T47D (cell line): ENCODE data around the gene MB.

Experiments used
- DNase-seq, 2 experiments: peaks; one replicate each; pipeline versions ENCODE4 v3.0.0 to v3.0.0-alpha.2; 2011 to 2012; ENCODE audit warnings: low read depth in 1 of 2, low spot score in 1 of 2
- JUND ChIP-seq: IDR thresholded peaks from 2 replicates; pipeline ENCODE4 v1.6.1; 2012; ENCODE audit warnings: low read depth
- in situ Hi-C: cut with HindIII; loops from 2 replicates; pipeline ENCODE4 v1.10.0; 2016; ENCODE audit warnings: low sequenced_read_pairs, low pct_unique_long_range_greater_than_20kb

The MB gene

DNA sequence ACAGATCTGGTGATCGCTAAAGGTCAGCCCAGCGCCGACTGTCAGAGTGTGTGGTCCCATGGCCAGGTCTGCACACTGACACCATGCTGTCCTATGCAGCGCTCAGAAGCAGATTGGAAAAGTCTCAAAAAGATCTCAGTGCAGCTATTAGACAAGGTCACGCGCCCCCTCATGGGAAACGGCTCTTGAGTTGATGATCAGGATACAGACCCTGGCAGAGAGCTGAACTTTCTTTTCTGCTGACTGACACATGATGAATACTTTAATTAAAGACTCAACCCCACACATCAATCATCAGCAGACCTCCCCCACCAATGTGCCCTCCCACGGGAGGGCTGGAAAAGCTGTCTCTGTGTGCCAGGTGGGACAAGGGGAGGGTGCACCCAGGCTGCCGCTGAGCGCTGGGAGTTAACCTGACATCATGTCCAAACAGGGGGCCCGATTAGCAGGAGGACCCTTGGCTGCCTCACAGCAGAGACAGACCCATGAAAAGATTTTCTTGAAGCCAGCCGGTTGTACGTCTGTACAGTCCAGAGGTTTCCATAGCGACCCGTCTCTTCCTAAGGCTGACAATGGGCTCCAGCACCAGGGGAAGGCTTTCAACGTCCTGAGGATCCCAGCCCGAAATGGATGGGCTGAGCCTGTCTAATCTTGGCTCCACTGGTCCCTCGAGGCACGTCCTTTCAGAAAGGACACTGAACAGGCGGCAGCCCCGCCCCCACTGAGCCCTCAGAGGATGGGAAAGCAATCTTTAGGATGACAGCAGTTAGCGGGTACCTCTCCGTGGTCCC lies 49.6 kb downstream of the MB start:
- in situ Hi-C loops: no loop called here
- no peak for DNase-seq

DNA sequence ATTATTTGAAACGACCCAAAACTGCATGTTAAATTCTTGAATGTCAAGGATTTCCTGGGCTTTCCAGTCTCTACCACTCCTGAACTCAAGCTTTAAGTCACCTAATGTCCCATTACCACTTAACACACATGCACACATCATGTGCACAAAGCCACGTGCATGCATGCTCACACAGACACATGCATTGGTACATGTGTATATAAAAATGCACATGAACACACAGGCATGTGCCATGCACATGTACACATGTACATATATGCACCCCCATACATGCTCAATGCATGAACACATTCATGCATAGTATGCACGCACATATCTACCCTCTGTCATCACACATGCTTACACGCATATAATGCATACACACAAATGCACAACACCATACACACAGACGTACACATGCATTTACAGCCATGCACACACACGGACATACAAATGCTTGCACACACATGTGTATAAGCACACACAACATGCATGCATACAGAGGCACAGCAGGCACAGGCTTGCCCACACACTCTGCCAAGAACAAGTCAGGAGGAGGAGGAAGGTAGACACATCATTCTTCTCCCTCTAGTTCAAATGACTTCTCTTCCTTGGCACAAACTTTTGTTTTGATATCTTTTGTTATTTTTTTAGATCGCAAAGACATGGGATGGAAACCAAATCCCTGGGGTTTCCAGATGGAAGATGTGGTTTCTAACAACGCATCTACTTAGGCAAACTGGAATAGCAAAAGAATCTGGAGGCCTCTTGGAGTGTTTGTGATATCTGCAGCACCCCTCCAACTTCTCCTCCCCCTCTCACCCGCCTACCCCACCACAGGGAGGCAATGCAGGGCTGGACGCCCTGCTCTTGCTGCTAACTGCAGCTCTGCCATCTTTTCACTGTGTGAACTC lies 51.9 kb downstream of the MB start:
- in situ Hi-C loops: no loop called here
- no peak for TF ChIP-seq JUND
- no peak for DNase-seq

More for the DNA sequence above, 49.6 kb downstream of the MB start:
- no peak for TF ChIP-seq JUND

DNA sequence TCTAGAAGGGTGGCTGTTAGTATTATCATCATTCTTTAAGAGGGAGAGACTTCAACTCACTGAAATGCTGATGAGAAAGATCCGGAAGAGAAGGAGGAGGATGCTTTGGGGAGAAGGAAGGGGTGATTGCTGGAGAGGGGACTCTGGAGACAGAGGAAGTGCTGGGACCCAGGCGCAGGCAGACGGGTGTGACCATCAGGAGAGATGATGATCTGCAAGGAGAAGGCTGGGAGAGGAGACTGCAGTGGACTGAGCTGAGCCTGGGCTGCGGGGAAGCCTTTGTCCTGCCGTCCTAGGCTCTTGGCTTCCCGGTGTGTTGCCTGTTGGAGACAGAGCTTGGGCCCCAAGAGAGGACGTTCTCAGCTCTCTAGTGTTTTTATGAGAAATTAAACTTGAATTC lies 53.9 kb downstream of the MB start:
- in situ Hi-C loops: no loop called here
- DNase-seq: no peak
- TF ChIP-seq JUND: no peak

DNA sequence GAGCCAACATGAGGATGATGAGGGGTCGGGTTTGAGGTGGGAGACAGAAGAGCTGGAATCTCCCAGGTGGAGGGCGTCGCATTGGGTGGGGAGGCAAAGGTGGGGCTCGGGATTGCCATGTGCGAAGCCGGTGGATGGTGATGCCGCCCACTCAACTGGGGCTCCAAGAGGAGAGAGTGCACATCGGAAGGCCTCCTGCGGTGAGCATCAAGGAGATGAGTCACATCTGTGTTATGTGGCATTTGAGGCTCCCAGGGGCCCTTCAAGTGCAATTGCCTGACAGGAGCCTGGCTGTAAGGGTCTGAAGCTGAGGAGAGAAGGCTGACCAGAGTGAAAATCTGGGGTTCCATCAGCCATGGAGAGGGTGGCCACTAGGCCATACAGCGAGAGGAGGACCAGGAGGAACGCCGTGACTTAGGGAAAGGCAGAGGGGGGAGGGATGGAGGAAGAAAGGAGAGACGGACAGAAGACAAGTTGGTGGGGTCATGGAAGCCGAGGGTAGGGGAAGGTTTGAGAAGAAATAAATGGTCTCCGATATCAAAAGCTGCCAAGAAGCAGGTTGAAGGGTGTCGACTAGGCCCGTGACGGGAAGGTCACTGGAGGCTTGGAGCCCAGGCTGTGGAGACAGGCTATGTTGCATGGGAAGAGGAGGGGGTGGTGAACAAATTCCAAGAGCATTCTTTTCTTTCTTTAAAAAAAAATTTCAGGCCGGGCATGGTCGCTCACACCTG lies 55.2 kb downstream of the MB start:
- in situ Hi-C loops: no loop called here
- TF ChIP-seq JUND: no peak
- no peak for DNase-seq

DNA sequence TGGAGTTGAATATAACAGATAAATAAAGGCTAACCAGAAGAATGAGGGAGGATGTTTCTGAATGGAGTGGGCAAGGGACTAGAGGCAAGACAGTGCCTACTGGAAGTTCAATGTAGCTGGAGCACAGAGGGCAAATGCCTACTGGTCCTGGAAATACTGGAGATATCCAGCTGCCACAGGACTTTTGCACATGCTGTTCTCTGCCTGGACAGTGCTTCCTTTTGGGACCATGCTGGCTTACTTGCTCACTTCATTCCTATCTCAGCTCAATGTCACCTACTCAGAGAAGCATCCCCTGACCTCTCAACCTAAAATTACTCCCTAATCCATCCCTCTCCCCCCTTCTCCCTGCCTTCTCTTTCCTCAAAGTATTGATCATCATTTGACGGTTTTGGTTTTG lies 56.3 kb downstream of the MB start:
- no peak for TF ChIP-seq JUND
- no peak for DNase-seq
- in situ Hi-C loops: no loop called here

DNA sequence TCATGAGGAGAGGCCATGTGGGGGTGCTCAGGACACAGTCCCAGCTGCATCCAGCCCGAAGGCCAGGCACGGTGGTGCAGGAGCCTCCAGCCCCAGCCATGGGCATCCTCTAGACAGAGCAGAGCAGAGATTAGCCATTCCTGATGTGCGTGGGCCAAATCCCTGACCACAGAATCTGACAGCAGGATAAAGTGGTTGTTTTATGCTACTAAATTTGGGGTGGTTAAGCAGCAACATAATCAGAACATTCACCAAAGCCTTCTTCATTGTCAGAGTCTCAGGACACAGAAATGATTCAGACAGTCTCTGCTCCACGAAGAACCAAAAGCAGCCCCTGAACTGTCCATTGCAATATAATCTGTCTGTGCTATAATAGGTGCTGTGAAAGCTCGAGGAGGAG lies 56.8 kb downstream of the MB start:
- TF ChIP-seq JUND: no peak
- in situ Hi-C loops: no loop called here
- DNase-seq: no peak

DNA sequence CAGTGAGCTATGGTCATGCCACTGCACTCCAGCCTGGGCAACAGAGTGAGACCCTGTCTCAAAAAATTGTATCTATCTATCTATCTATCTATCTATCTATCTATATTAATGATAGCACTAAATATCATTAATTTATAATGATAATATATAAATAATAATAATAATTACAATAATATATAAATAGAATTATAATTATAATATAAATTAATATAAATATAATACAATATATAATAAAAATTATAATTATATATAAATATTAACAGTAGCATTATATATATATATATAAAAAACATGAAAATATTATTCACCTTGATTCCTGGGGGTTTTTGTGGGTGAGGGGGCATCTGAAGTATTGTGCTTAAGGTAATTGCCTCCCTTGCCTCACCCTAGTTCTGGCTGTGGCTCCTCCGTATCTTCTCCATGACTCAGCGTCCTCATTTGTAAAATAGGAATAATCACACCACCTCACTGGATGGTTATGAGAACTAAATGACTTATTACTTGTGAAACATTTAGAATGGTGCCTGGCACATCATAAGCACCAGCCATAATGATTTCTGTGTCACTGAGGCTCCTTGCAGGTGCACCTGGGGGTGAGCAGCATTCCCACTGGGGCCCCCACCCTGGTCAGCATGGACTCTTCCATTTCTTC lies 57.6 kb downstream of the MB start:
- in situ Hi-C loops: no loop called here

DNA sequence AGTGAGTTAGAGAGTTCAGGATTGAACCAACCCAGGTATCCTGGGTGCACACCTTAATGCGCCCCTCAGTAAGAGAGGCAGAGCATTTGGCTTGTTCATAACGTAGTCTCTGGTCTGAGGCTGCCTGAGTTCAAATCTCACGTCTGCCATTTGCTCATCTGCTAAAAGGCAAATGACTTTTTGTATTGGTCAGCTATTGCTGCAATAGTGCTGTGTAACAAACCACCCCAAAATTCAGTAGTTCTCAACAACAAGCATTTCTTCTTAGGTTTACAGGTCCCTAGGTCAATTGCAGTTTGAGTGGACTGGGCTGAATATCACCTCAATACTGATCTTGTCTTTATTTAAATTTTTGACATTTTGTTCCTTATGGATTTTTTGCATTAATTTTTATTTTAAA lies 58.4 kb downstream of the MB start:
- TF ChIP-seq JUND: no peak
- no peak for DNase-seq
- in situ Hi-C loops: no loop called here

More for the DNA sequence above, 57.6 kb downstream of the MB start:
- no peak for DNase-seq
- TF ChIP-seq JUND: no peak

DNA sequence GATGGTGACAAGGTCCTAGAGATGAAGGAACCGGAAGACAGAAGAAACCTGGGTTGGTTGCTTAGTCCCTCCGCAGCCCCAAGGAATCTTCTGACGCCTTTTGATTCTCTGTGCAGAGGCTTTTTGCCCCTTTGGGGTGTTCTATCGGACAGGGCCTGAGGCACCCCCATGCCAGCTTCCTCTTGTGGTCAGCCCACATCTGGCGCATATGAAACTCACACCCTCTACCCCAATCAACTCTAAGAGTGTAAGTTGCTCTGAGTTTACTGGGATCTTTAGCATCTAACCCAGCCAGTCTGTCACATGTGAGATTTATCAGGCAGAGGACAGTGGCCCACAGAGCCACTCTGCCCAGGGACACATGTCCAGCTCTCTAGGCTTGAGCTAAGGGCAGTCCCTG lies 59.1 kb downstream of the MB start:
- DNase-seq: no peak
- TF ChIP-seq JUND: no peak
- in situ Hi-C loops: no loop called here
